GM12892 (cell line): ENCODE measurements around the gene TCF4.

Source experiments
- POLR2A ChIP-seq: IDR thresholded peaks from 2 replicates; pipeline ENCODE4 v1.6.1; 2011; ENCODE audit warnings: low read depth, low read length, control low read depth
- POLR2AphosphoS5 ChIP-seq: IDR thresholded peaks from 2 replicates; pipeline ENCODE4 v1.6.1; 2011; ENCODE audit warnings: low read depth, low read length, control low read depth

DNA sequence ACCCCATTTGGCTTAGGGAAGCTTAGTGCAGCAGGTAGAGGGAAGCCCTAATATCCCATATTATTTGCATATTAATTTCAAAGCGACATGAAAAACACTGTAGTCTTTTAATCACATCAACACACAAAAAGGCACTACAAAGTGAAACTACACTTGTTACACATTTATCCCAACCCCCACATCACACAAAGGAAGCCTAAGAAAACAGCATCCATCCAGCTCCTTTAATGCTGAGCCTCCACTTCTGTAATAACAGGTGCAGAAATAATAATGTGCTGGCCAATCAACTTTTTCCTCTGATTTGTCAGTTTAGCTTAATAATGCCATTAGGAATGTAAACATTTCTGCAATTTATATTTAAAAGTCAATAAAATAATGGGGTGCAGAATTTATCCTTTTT, 274.0 kb downstream of the TCF4 start:
- TF ChIP-seq POLR2A (no peak), POLR2AphosphoS5 (no peak)
